HG02759 (cell line): ENCODE results near the gene TMEM19.

ENCODE experiments used
- ATAC-seq: cut with Tn5 transposase; IDR thresholded peaks from one replicate; pipeline ENCODE4 v1.9.1; 2021; ENCODE audit warnings: mild to moderate bottlenecking, moderate library complexity; ENCODE audit not compliant: unreplicated experiment

The TMEM19 gene

GRCh38 chr12:71708658-71709057, 22.8 kb downstream of the TMEM19 start:
- no peak for ATAC-seq

GRCh38 chr12:71710276-71711125, 24.6 kb downstream of the TMEM19 start:
- ATAC-seq: no peak

DNA sequence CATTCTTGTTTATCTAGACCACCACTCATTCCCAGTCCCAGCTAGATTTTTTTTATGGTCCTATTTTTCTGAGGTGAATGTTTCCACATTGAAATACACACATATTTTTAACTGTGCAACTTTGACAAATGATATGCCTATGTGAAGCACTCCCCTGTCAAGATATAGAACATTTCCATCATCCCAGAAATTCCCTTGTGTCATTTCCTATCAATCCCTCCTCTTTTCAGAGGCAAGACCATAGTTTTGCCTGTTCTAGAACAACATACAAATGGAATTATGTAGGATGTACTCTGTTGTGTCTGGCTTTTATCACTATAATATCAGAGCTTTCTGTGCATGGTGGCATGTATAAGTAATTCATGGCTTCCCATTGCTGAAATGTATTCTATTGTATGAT, 32.7 kb downstream of the TMEM19 start:
- no peak for ATAC-seq

- ATAC-seq: no peak
Measured at GRCh38 chr12:71719647-71720370, 33.9 kb downstream of the TMEM19 start.

DNA sequence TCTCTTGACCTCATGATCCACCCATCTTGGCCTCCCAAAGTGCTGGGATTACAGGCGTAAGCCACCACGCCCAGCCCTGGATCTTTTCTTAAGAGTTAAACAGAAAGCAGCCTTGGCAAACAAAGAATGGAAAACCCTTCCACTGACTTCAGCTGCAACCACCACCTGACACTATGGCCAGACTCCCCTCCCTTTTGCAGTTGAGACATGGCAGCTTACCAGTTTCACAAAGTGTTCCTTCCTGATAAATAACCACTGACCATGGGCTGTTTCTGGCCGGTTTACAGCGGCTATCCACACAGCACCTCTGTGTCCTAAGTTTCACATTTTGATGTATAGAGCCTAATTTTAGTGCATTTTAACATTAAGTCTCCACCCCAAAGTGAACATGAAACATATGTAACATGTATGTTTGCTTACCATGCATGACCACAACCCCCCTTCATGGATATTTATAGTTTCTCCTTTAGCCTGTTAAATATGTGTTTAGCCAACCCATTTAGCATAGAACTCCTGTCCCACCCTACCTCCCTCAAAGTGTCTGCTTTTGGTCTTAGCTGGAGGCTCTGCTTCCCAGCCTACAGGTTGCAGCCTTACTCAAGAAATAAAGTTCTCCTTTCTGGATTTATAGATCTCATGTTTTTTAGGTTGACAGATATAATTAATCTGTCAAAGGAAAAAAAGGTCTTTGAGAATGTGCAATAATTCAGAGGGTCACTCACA, 36.1 kb downstream of the TMEM19 start:
- no peak for ATAC-seq

GRCh38 chr12:71725011-71725410, 39.1 kb downstream of the TMEM19 start:
- no peak for ATAC-seq

DNA sequence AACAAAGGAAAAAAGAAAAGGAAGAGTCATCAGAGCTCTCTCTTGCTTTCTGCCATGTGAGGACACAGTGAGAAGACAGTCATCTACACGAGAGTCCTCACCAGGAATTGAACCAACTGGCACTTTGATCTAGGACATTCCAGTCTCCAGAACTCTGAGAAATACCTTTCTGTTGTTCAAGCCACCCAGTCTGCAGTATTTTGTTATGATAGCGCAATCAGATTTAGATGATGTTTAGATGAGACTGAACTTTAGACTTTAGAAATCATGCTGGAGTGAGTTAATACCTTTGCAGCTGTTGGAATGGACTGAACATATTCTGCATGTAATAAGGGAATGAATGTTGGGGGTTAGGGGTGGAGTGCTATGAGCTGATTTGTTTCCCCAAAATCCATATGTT, 40.7 kb downstream of the TMEM19 start:
- ATAC-seq: no peak

DNA sequence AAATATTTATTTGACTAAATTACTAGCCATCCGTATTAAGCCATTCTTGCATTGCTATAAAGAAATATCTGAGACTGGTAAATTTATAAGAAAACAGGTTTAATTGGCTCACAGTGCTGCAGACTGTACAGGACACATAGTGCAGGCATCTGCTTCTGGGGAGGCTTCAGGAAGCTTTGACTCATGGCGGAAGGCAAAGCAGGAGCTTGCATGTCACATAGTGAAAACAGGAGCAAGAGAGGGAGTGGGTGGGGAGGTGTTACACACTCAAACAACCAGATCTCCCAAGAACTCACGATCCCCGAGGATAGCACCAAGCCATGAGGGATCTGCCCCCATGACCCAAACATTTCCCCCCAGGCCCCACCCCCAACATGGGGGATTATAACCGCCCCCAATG, 42.1 kb downstream of the TMEM19 start:
- no peak for ATAC-seq

DNA sequence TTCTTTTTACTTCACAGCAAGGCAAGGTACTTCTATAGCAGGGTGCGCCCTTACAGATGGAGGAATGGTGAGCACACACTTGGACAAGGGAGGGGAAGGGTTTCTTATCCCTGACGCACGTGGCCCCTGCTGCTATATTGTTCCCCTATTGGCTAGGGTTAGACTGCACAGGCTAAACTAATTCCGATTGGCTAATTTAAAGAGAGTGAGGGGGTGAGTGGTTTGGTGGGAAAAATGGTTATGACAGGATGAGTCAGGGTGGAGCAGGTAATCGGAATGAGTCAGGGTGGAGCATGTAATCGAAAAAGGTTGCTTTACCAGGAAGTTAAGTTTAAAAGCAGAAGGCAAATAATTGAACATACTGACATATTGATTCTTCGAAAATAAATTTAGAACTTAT, 45.1 kb downstream of the TMEM19 start:
- no peak for ATAC-seq

DNA sequence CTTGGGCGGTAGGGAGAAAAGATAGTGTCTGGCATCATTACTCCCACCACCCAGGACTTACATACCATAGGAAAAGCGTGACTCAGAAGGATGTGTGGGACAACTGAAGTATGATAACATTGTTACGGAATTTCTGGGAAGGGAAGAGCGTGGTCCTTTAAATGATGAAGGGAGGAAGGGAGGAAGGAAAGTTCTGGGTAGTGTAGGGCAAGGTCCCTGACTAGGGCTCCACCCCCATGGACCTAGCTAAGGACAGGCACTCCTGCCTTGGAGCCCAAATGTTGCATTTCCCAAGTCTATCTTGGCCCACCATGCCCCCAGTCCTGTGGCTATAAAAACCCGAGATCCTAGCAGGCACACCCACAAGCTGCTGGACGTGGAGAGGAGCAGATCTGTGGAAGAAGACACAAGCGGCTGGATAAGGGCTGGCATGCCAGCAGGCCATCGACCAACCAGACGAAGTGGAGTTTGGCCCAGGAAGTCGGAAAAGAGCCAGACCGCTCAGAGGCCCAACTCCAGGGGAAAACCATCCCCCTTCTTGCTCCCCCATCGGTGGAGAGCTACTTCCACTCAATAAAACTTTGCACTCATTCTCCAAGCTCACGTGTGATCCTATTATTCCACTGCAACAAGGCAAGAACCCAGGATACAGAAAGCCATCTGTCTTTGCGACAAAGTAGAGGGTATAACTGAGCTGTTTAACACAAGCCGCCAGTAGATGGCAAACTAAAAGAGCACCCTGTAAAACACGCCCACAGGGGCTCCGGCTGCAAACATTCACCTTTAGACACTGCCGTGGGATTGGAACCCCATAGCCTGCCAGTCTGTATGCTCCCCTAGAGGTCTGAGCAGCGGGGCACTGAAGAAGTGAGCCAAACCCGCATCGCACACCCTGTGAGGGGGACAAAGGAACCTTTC, 45.8 kb downstream of the TMEM19 start:
- ATAC-seq: no peak

DNA sequence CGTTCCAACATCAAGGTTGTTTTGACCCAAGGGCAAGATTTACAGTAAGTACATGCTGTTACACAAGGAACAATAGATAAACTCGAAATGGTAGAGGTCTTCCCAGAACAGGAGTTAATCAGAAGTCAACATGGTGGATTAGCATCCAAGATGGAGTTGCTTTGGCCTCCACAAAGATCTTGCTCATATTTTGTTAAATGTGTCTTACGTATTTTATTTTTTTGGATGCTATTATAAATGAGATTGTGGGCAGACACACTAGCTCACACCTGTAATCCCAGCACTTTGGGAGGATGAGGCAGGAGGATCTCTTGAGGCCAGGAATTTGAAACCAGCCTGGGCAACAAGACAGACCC, 46.5 kb downstream of the TMEM19 start:
- ATAC-seq: no peak

GRCh38 chr12:71737197-71737596, 51.3 kb downstream of the TMEM19 start:
- no peak for ATAC-seq

GRCh38 chr12:71742998-71743397, 57.1 kb downstream of the TMEM19 start:
- ATAC-seq: no peak

- ATAC-seq: no peak
Measured at GRCh38 chr12:71744522-71745300, 58.8 kb downstream of the TMEM19 start.

DNA sequence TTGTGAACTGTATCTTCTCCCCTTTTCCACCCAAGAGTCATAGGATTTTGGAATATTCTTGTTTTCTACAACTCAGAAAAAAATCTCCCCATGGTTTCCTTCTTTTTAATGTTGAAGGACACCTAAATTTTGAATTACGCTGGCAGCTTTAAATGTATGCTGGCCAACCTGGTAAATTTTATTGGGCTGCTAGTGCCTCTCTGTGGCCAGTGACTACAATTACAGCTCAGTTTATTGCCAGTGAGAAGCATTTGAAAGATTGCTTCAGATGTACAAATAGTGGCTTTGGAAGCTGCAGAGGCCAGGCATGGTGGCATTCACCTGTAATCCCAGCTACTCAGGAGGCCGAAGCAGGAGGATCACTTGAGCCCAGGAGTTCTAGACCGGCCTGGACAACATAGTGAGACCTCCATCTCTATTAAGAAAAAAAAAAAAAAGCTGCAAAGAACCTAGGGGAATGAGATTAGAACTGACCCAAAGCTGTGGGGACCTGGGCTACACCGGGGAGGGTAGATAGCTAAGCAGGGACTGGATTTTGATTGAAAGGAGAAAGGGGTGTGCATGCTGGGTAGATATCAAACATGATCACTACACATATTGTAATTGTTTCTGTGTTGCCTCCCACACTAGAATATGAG, 61.2 kb downstream of the TMEM19 start:
- peak; percentile 86 for ATAC-seq

DNA sequence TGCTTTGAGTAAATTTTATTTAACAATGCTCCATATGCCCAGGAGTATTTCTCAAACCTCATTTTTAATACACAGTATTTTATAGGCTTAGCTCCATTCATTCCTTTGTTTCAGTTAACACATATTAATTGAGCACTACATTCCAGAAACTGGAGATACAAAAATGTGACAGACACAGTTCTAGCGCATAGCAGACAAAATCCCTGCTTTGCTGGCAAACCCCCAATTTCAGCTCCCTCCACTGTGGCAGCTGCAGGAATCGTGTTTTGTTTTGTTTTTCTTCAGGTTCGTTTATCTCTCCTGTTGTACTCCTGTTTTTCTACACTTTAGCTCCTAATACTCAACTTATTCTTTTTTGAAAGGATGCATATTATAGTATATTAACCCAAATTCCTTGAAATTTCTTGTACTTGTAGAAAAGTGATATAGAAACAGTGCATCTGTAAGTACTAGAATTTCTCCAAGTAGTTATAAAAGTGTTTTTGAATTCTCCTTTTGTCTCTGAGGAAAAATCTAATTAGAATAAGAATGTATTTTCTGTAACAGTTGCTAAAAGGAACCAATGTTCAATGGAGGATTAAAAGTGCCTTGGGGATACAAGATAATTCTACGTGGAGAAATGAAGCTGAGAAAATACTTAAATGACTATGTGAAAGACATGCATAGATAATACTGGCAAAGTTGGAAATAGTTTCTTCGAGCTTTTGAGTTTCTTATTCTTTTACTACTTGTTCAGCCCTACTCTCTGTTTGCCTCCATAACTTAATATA, 62.4 kb downstream of the TMEM19 start:
- ATAC-seq: no peak

DNA sequence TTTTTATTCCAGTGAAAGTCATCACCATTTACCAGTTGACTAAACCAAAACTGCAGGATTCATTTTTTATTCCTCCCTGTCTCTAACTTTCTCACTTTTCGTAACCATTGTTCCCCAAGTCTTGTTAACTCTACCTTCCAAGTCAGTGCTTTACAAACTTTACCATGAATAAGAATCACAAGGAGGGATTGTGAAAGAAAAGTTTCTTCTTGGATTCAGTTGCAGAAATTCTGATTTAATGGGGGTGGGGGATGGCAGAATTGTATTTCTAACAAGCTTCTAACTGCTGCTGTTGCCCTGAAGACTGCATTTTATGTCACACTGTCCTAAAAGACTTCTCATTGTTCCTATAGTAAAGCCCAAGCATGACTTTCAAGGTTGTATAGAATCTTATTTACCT, 63.8 kb downstream of the TMEM19 start:
- ATAC-seq: no peak

DNA sequence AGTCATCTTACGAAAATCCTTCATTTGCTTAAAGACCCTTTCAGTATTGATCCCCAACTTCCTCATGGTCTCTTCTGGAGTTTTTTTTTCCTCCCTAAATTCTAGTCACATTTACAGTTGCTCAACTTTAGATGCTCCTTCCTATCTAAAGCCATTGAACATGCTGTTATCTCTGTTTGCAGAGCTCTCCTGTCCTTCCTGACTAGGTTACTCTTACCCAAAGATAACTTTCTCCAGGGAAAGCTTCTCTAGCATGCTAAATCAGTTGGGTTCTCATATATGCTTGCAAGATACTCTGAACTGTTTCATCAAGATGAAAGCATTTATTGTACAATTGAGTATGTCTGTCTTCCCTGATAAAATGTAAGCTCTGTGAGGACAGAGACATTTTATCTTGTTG, 67.0 kb downstream of the TMEM19 start:
- ATAC-seq: no peak
